ENCODE measurements around the gene WDR74. TPM values are rescaled to one million over a fixed set of nuclear protein-coding genes. Genes with fewer than 3 reads are reported as not detected.
A peak's percentile ranks its signal among the peaks of the same experiment; 100 is the strongest.

WDR74 gene
- total and polyA plus RNA-seq, 9 of the 15 experiments (the other 6 are each of a cell fraction or from before 2014, with no cell fraction given): 32.7 to 210 (median 114) TPM

DNA sequence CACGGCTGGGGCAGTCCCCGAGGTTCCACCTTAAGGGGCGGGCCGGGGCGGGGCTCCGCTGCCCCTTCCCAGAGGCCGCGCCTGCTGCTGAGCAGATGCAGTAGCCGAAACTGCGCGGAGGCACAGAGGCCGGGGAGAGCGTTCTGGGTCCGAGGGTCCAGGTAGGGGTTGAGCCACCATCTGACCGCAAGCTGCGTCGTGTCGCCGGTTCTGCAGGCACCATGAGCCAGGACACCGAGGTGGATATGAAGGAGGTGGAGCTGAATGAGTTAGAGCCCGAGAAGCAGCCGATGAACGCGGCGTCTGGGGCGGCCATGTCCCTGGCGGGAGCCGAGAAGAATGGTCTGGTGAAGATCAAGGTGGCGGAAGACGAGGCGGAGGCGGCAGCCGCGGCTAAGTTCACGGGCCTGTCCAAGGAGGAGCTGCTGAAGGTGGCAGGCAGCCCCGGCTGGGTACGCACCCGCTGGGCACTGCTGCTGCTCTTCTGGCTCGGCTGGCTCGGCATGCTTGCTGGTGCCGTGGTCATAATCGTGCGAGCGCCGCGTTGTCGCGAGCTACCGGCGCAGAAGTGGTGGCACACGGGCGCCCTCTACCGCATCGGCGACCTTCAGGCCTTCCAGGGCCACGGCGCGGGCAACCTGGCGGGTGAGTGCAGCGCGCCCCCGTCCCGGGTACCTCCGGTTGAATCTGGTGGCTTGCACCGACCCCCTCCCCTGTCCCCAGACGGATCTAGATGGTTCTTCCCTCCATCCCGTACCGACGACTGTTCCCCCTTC, 41.6 kb upstream of the WDR74 start, which contains the start of gene SLC3A2 (continued):
- TF ChIP-seq ZBTB1 (CRISPR knock-in tag; IDR thresholded peaks at IDR 0.05; ENCODE audit: borderline replicate concordance, low read depth) (peak; percentile 67; the same call in 1 of the 2 replicates), IFI16 (CRISPR knock-in tag; IDR thresholded peaks at IDR 0.05) (no peak), JUND (IDR thresholded peaks at IDR 0.05; ENCODE audit: borderline replicate concordance, low read depth, low read length) (peak; percentile 29; the same call in 1 of the 2 replicates), JUND (tag; IDR thresholded peaks at IDR 0.05; ENCODE audit: borderline replicate concordance, low read depth, low read length) (0 out of 3 replicates have a peak, but pooled peaks have one; percentile 25), FOXJ3 (CRISPR knock-in tag; IDR thresholded peaks at IDR 0.05) (no peak), TCF3 (CRISPR knock-in tag; IDR thresholded peaks at IDR 0.05) (no peak), GATAD2B (IDR thresholded peaks at IDR 0.05; ENCODE audit: borderline replicate concordance) (no peak), EWSR1 (IDR thresholded peaks at IDR 0.05; ENCODE audit: borderline replicate concordance, low read depth, partially characterized antibody) (no peak), MITF (IDR thresholded peaks at IDR 0.05) (no peak), RERE (CRISPR knock-in tag; IDR thresholded peaks at IDR 0.05; ENCODE audit: borderline replicate concordance) (no peak), ATF7 (IDR thresholded peaks at IDR 0.05) (peak; percentile 41; the same call in 1 of the 2 replicates), RBM39 (optimal IDR thresholded peaks at IDR 0.05; ENCODE audit: low read depth, low read length) (no peak), FIP1L1 (IDR thresholded peaks at IDR 0.05; ENCODE audit: low read depth, low read length, poor library complexity, severe bottlenecking) (peak; percentile 97), POLR2A (conservative IDR thresholded peaks at IDR 0.05) (peak; percentile 99)
- TF ChIP-seq, protein P1, sequence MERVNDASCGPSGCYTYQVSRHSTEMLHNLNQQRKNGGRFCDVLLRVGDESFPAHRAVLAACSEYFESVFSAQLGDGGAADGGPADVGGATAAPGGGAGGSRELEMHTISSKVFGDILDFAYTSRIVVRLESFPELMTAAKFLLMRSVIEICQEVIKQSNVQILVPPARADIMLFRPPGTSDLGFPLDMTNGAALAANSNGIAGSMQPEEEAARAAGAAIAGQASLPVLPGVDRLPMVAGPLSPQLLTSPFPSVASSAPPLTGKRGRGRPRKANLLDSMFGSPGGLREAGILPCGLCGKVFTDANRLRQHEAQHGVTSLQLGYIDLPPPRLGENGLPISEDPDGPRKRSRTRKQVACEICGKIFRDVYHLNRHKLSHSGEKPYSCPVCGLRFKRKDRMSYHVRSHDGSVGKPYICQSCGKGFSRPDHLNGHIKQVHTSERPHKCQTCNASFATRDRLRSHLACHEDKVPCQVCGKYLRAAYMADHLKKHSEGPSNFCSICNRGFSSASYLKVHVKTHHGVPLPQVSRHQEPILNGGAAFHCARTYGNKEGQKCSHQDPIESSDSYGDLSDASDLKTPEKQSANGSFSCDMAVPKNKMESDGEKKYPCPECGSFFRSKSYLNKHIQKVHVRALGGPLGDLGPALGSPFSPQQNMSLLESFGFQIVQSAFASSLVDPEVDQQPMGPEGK (CRISPR knock-in tag; IDR thresholded peaks at IDR 0.05; ENCODE audit: borderline replicate concordance): 0 out of 2 replicates have a peak, but pooled peaks have one; percentile 23
- TF ChIP-seq, protein P2, sequence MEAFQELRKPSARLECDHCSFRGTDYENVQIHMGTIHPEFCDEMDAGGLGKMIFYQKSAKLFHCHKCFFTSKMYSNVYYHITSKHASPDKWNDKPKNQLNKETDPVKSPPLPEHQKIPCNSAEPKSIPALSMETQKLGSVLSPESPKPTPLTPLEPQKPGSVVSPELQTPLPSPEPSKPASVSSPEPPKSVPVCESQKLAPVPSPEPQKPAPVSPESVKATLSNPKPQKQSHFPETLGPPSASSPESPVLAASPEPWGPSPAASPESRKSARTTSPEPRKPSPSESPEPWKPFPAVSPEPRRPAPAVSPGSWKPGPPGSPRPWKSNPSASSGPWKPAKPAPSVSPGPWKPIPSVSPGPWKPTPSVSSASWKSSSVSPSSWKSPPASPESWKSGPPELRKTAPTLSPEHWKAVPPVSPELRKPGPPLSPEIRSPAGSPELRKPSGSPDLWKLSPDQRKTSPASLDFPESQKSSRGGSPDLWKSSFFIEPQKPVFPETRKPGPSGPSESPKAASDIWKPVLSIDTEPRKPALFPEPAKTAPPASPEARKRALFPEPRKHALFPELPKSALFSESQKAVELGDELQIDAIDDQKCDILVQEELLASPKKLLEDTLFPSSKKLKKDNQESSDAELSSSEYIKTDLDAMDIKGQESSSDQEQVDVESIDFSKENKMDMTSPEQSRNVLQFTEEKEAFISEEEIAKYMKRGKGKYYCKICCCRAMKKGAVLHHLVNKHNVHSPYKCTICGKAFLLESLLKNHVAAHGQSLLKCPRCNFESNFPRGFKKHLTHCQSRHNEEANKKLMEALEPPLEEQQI (IDR thresholded peaks at IDR 0.05): no peak

Measured in K562 (cell line).